Activated CD4-positive, CD25-positive, alpha-beta regulatory T cell treated with anti-CD3 and anti-CD28 coated beads, Interleukin-2, amount 50 U/mL, for 24 hours (primary cell): ENCODE data around the gene CD79A.
A peak's percentile ranks its signal among the peaks of the same experiment; 100 is the strongest.

ENCODE experiments used
- ATAC-seq, 2 donors: fragments of 150-1000 bp; cut with Tn5 transposase; one replicate each; pipeline ENCODE4 v1.10.0; 2021; ENCODE audit warnings: mild to moderate bottlenecking in 1 of 2, moderate library complexity in 1 of 2

Gene CD79A

GRCh38 chr19:41920882-41921576 lies 44.0 kb downstream of the CD79A start:
- no peak for ATAC-seq

- no peak for ATAC-seq
Measured at GRCh38 chr19:41921577-41922576, 44.8 kb downstream of the CD79A start.

- ATAC-seq: no peak
Measured at GRCh38 chr19:41922585-41922984, 45.5 kb downstream of the CD79A start.

GRCh38 chr19:41923045-41923788 lies 46.1 kb downstream of the CD79A start:
- no peak for ATAC-seq

GRCh38 chr19:41924151-41925145 lies 47.4 kb downstream of the CD79A start:
- no peak for ATAC-seq

- no peak for ATAC-seq
Measured at GRCh38 chr19:41925208-41926003, 48.3 kb downstream of the CD79A start.

GRCh38 chr19:41926028-41926762 lies 49.1 kb downstream of the CD79A start:
- no peak for ATAC-seq

GRCh38 chr19:41926763-41927496 lies 49.9 kb downstream of the CD79A start:
- no peak for ATAC-seq

GRCh38 chr19:41927497-41928192 lies 50.6 kb downstream of the CD79A start:
- ATAC-seq: peak in 1 of 2 donors; percentile 12

GRCh38 chr19:41928221-41928683 lies 51.2 kb downstream of the CD79A start, which contains the start of gene ERFL:
ERFL (minus strand) TSS chr19:41928449; CDS start chr19:41912919, 15,530 bp downstream.
- ATAC-seq: peak; percentile 42 to 50

GRCh38 chr19:41928754-41929535 lies 51.9 kb downstream of the CD79A start:
- peak; percentile 65 to 67 for ATAC-seq

- ATAC-seq: no peak
Measured at GRCh38 chr19:41929536-41930071, 52.5 kb downstream of the CD79A start.

- ATAC-seq: no peak
Measured at GRCh38 chr19:41930322-41930722, 53.2 kb downstream of the CD79A start.
